OCI-LY3 (cell line): ENCODE measurements around the gene LGR4.
A peak's percentile ranks its signal among the peaks of the same experiment; 100 is the strongest.

Experiments
- H2AFZ ChIP-seq: fragments of 200-600, 300-600 bp; shearing (Covaris generic); 2 replicates; pipeline ENCODE4 v1.6.0; 2014; ENCODE audit warnings: antibody characterized with exemption, low read depth, low read length
- H3K27ac ChIP-seq: fragments of 200-600, 300-600 bp; sonication (generic); 2 replicates; pipeline ENCODE4 v1.5.1; 2014; ENCODE audit warnings: mild to moderate bottlenecking, low read length, moderate library complexity, mixed read lengths
- H3K27me3 ChIP-seq: fragments of 200-600, 300-600 bp; sonication (generic); 2 replicates; pipeline ENCODE4 v1.6.1; 2014; ENCODE audit warnings: low read depth, low read length, mixed read lengths
- H3K36me3 ChIP-seq: fragments of 200-600, 300-600 bp; sonication (generic); replicated peaks from 2 replicates; pipeline ENCODE3; 2014; ENCODE audit warnings: low read depth, low read length, mixed read lengths
- H3K4me1 ChIP-seq: fragments of 300-600, 200-600 bp; sonication (generic); 2 replicates; pipeline ENCODE4 v1.6.1; 2014; ENCODE audit warnings: low read length, mixed read lengths
- H3K4me2 ChIP-seq: fragments of 200-600, 300-600 bp; sonication (generic); 2 replicates; pipeline ENCODE4 v1.6.1; 2014; ENCODE audit warnings: low read length, mixed read lengths
- H3K4me3 ChIP-seq: fragments of 300-600, 200-600 bp; sonication (generic); 2 replicates; pipeline ENCODE4 v1.5.1; 2014; ENCODE audit warnings: antibody characterized with exemption, mild to moderate bottlenecking, low read length, moderate library complexity
- H3K79me2 ChIP-seq: fragments of 300-600, 200-600 bp; shearing (Covaris generic); 2 replicates; pipeline ENCODE4 v1.6.1; 2014; ENCODE audit warnings: mild to moderate bottlenecking, low read length, mixed read lengths
- H3K9ac ChIP-seq: fragments of 300-600, 200-600 bp; shearing (Covaris generic); 2 replicates; pipeline ENCODE4 v1.6.0; 2014; ENCODE audit warnings: mild to moderate bottlenecking, low read length, moderate library complexity
- H3K9me3 ChIP-seq: fragments of 200-600, 300-600 bp; shearing (Covaris generic); 2 replicates; pipeline ENCODE4 v1.6.1; 2014; ENCODE audit warnings: low read length, mixed read lengths; ENCODE audit not compliant: insufficient read depth
- H4K20me1 ChIP-seq: fragments of 200-600, 300-600 bp; sonication (generic); 2 replicates; pipeline ENCODE4 v1.6.1; 2016; ENCODE audit warnings: low read length, mixed read lengths; ENCODE audit not compliant: insufficient read depth
- EZH2phosphoT487 ChIP-seq: fragments of 200-600 bp; shearing (Covaris generic); IDR thresholded peaks from 2 replicates; pipeline ENCODE4 v1.6.1; 2018; ENCODE audit warnings: antibody characterized with exemption, mixed run types, low read depth
- TF ChIP-seq, protein P1 (sequence below): fragments of 200-600, 300-600 bp; sonication (generic); IDR thresholded peaks from 2 replicates; pipeline ENCODE4 v1.5.1; 2014; ENCODE audit warnings: antibody characterized with exemption, low read length, low read depth

The LGR4 gene

DNA sequence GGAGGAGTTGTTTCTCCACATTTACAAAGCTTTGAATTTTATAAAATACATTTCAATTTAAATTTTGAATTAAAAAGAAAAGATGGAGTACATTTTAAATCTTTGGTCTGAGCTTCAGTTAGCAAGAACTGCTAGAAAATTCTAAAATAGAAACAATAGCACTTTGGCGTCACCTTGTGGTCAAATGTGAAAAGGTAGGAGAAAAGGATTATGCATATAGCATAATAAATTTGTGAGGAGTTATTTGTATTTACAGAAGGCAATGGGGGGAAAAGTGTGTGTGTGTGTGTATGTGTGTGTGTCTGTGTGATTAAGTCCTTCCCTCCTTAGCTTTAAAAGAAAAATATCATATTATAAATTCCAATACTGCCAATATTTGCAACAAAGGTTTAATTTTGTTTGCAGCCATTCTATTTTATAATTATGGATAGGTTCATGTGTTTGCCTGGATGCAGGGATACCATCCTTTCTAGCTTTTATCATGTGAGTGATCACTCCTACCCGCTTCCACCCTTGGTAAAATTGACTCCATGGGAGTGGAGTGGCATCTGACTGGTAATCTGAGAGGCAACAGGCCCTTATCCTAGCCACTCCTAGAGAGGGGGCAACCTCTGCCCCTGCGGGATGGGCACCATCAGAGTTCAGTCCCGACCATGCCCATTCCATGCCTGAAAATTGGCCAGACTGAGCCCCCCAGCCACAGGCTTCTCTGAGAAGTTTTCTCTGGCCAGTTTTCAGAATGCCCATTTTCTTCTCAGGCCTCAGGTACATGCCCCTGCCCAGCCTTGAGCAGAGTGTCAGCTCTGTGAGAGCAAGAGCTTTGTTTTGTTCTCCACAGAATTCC lies 13.6 kb upstream of the LGR4 start:
- TF ChIP-seq, protein P1, sequence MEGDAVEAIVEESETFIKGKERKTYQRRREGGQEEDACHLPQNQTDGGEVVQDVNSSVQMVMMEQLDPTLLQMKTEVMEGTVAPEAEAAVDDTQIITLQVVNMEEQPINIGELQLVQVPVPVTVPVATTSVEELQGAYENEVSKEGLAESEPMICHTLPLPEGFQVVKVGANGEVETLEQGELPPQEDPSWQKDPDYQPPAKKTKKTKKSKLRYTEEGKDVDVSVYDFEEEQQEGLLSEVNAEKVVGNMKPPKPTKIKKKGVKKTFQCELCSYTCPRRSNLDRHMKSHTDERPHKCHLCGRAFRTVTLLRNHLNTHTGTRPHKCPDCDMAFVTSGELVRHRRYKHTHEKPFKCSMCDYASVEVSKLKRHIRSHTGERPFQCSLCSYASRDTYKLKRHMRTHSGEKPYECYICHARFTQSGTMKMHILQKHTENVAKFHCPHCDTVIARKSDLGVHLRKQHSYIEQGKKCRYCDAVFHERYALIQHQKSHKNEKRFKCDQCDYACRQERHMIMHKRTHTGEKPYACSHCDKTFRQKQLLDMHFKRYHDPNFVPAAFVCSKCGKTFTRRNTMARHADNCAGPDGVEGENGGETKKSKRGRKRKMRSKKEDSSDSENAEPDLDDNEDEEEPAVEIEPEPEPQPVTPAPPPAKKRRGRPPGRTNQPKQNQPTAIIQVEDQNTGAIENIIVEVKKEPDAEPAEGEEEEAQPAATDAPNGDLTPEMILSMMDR: peak; percentile 89
- TF ChIP-seq EZH2phosphoT487: no peak
- no peak overlapping the region for H3K9ac ChIP-seq
- H3K4me1 ChIP-seq: no peaks in the 10 kb centered on the region
- no peak overlapping the region for H2AFZ ChIP-seq
- no peak overlapping the region for H3K4me3 ChIP-seq
- no peaks in the 10 kb centered on the region for H3K9me3 ChIP-seq
- no peaks in the 10 kb centered on the region for H3K79me2 ChIP-seq
- H3K36me3 ChIP-seq: peaks cover 3% of the 10 kb centered on the region
- H4K20me1 ChIP-seq: 0 out of 2 replicates have a peak, but pooled peaks cover 3% of the 10 kb centered on the region
- H3K27ac ChIP-seq: no peak overlapping the region
- H3K4me2 ChIP-seq: no peak overlapping the region
- H3K27me3 ChIP-seq: no peaks in the 10 kb centered on the region

DNA sequence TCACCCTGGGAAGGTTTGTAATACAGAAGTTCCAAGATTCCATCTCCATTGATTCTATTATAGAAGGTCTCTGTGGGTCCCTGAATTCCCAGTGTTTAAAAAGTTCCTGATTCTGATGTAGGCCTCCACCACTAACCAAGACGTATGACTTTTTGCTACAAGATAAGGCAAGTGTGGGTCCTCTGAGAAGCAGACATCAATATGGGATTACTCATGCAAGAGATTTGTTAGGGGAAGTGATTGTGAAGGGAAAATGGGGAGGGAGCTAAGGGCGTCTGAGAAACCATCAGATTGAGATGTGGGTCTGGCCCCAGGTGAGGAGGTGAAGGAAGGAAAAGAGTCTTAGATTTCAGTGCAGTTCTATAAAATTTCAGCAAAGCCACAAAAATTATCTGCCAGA lies 10.2 kb upstream of the LGR4 start:
- Histone ChIP-seq H3K27me3 (no peaks in the 10 kb centered on the region), H3K4me3 (no peak overlapping the region), H3K9ac (no peak overlapping the region), H3K4me2 (no peak overlapping the region), H3K27ac (no peak overlapping the region), H4K20me1 (0 out of 2 replicates have a peak, but pooled peaks cover 3% of the 10 kb centered on the region), H3K79me2 (no peaks in the 10 kb centered on the region), H3K36me3 (no peaks in the 10 kb centered on the region), H3K4me1 (no peaks in the 10 kb centered on the region), H2AFZ (no peak overlapping the region), H3K9me3 (no peaks in the 10 kb centered on the region)
- TF ChIP-seq, protein P1: no peak
- no peak for TF ChIP-seq EZH2phosphoT487

DNA sequence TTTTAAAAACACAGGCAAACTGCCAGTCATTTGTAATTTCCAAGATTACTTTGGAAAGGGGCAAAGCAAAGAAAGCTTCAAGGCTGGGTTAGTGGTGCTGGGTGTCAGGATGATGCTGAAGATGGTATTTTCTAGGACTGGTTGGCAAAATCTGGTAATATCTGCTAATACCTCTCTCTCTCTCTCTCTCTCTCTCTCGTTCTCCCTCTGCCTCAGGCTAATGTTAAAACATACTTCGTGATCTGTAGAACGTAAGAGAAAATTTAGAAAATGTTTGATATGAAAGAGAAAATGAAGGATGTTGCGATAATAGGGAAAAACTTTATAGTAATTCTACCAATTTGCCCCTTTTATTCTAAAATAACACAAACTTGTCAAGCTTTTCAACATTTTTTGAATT lies 9.4 kb upstream of the LGR4 start:
- no peaks in the 10 kb centered on the region for H3K79me2 ChIP-seq
- H3K27me3 ChIP-seq: no peaks in the 10 kb centered on the region
- no peak overlapping the region for H2AFZ ChIP-seq
- H3K4me1 ChIP-seq: no peaks in the 10 kb centered on the region
- no peak overlapping the region for H3K27ac ChIP-seq
- H3K36me3 ChIP-seq: no peaks in the 10 kb centered on the region
- H3K4me2 ChIP-seq: no peak overlapping the region
- H3K4me3 ChIP-seq: no peak overlapping the region
- TF ChIP-seq EZH2phosphoT487: no peak
- TF ChIP-seq, protein P1: no peak
- H4K20me1 ChIP-seq: 0 out of 2 replicates have a peak, but pooled peaks cover 3% of the 10 kb centered on the region
- no peak overlapping the region for H3K9ac ChIP-seq
- no peaks in the 10 kb centered on the region for H3K9me3 ChIP-seq

DNA sequence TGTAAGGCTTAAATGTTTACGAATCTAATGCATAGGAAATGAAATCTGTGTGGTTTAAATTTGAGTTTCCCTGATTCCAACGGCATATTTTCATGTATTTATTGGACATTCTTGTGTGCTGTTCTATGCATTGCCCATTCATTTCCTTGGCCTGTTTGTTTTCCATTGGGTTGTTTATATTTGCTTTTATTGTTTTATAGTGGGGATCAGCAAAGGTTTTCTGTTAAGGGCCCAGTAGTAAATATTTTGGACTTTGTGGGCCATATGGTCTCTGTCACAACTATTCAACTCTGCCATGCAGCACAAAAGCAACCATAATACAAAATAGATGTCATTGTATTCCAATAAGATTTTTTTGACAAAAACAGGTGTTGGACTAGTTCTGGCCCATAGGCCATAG lies 5.2 kb upstream of the LGR4 start:
- no peaks in the 10 kb centered on the region for H3K4me1 ChIP-seq
- no peaks in the 10 kb centered on the region for H4K20me1 ChIP-seq
- no peak overlapping the region for H2AFZ ChIP-seq
- H3K4me3 ChIP-seq: no peak overlapping the region
- H3K4me2 ChIP-seq: no peak overlapping the region
- H3K9ac ChIP-seq: no peak overlapping the region
- H3K9me3 ChIP-seq: no peaks in the 10 kb centered on the region
- no peaks in the 10 kb centered on the region for H3K79me2 ChIP-seq
- no peak overlapping the region for H3K27ac ChIP-seq
- peaks cover 4% of the 10 kb centered on the region; the same call in 1 of the 2 replicates for H3K27me3 ChIP-seq
- TF ChIP-seq, protein P1: no peak
- TF ChIP-seq EZH2phosphoT487: no peak
- no peaks in the 10 kb centered on the region for H3K36me3 ChIP-seq
